Left kidney (tissue), 2 donors: ENCODE measurements around the gene SEMA5A. TPM values are rescaled to one million over a fixed set of nuclear protein-coding genes. Genes with fewer than 3 reads are reported as not detected.

Experiments used
- DNase-seq: peaks from one replicate; pipeline ENCODE4 v3.0.0-alpha.2; 2013
- polyA plus RNA-seq: library from polyadenylated mRNA; unstranded; fragments of 120-200 nt; gene quantifications from one replicate; pipeline ENCODE4 v1.2.1, GENCODE V29; 2013; ENCODE audit not compliant: insufficient read length

The SEMA5A gene
- polyA plus RNA-seq, 1 donor = 46.3 TPM

DNA sequence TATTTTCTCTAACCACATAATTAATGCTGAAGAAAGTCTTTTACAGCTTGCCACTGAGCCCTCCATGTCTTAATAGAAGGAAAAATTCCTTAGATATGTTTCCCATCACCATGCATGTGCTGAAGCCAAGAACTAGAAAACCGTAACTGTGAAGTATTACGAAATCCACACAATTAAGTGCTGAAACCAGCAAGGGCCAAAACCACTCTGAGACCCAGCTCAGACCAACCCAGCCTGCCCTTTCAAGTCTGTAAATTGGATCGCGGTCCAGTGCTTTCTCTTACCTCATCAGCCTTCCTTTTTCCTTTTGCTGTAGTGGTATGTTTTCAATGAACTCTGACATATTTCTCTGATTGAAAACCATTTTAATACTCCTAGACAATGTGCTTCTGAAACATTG is 26.3 kb downstream of the SEMA5A start:
- DNase-seq = no peak

- DNase-seq = no peak
Measured at GRCh38 chr5:9516591-9516990, 29.3 kb downstream of the SEMA5A start.

- DNase-seq = no peak
Measured at GRCh38 chr5:9515436-9515835, 30.4 kb downstream of the SEMA5A start.

GRCh38 chr5:9514968-9515367 is 30.9 kb downstream of the SEMA5A start:
- no peak for DNase-seq

GRCh38 chr5:9513827-9514226 is 32.0 kb downstream of the SEMA5A start:
- DNase-seq = no peak

DNA sequence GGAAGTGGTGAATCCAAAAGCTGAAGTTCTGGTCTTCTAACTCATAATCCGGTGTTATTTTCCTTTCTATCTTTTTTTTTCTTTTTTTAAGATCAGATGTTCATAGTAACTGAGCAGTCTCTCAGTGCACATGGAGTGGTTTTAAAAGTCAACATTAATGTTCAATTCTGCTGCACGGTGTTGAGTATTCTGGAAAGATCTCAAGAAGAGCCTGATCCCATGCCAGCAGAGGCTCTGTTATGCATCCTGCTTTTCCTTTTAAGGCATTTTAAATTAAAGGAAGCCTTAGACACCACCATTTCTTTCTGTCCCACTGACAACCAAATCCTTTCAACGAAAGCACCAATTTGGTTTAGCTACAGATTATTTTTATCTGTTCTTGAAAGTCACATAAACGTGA is 33.4 kb downstream of the SEMA5A start:
- DNase-seq = no peak

DNA sequence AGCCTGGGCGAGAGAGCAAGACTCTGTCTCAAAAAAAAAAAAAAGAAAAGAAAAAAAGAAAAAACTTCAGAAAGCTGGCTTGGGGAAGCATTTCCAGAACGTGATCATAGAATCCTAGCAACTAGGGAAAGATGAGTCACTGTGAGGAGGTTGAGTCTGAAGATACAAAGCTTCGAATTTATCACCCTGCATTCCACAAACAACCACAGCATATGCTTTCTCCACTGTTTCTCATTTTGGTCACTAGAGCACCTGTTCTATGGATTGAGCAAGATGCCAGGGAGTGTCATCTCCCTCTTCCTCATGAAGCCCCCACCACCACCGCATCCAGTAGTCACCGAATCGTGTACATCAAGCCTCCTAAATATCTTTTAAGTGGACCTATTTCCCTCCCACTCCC is 37.9 kb downstream of the SEMA5A start:
- no peak for DNase-seq

- no peak for DNase-seq
Measured at GRCh38 chr5:9505225-9505624, 40.6 kb downstream of the SEMA5A start.

DNA sequence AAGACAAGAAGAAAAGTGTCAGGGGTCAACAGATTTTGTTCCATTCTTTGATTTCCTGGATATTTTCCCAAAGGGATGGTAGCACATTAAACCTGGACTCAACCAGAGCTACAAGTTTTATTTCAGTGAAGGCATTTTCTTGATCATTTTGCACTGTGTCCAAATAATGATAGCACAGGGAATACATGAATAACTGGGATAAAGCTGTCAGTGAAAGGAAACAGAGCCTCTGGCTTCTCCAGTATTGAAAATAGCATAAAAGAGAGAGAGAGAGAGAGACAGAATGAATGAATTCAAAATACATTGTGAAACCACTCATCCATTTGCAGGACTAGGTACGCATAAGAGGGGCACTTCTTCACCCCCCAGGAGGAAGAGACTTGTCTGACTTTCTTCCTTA is 43.0 kb downstream of the SEMA5A start:
- DNase-seq = no peak

GRCh38 chr5:9502050-9502834 is 43.6 kb downstream of the SEMA5A start:
- no peak for DNase-seq

DNA sequence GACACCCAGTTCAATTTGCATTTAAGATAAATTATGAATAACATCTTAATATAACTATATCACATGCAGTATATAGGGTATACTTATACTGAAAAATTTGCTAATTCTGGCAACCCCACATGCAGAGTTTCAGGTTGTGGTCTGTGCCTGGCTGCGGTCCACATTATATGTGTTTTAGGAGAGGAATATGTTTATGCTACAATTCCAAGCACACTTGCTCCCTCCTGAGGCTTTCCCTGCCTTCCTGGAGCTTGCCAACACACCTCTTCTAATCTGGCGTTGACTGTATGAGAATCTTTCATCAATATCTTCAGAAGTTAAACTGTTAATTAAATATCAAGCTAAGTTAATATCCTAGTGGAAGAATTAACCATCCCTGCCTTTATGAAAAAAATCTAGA is 45.2 kb downstream of the SEMA5A start:
- DNase-seq = no peak

DNA sequence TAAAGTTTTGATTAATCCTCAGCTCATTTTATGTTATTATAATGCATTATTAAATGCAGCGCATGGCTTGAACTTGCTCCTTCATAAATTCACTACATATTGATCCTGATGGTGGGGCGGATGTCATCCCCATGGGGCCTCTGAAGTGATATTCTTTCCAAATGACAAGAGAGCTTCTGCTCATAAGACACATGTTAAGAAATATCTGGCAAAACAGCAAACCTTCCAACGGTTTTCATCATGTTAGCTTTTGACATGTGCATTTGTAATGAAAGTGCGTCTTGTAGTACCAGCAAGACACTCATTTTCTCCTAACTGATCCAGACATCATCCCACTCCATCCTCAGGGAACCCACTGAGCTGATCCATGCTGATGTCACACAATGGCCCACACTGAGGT is 45.7 kb downstream of the SEMA5A start:
- no peak for DNase-seq

DNA sequence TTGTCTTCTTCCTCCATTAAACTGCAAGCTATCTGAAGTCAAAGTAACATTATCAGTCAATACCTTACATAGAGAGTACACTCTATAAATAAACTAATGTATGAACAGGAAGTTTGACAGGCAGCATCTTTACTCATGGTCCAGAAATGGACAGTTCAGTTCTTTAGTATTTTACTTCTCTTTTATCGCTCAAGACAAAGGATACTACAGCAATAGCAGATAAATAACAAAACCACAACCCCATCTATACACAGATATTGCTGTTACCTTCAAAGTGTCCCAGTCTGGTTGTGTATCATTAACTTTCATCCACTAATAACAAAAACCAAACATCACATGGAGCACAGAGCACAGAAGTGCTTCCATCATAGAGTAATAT is 46.4 kb downstream of the SEMA5A start:
- no peak for DNase-seq

- no peak for DNase-seq
Measured at GRCh38 chr5:9498541-9499497, 47.1 kb downstream of the SEMA5A start.

- no peak for DNase-seq
Measured at GRCh38 chr5:9497347-9497746, 48.5 kb downstream of the SEMA5A start.

DNA sequence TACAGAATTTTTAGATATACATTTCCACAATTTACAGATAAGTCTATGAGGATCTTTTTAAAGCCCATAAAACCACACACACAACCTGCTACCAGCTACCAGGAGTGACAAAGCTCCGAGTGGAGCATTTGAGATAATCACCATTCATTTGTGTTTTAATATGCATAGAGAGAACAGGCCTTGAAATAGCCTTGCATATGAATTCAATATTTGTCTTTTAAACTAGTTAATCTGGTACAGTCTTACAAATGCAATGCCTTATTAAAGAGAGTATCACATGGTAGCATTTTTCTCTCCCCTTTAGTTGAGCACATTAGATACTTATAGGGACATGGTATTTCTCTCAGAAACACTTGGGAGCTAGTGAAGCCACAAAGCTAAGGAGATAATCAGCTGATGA is 49.1 kb downstream of the SEMA5A start:
- no peak for DNase-seq

DNA sequence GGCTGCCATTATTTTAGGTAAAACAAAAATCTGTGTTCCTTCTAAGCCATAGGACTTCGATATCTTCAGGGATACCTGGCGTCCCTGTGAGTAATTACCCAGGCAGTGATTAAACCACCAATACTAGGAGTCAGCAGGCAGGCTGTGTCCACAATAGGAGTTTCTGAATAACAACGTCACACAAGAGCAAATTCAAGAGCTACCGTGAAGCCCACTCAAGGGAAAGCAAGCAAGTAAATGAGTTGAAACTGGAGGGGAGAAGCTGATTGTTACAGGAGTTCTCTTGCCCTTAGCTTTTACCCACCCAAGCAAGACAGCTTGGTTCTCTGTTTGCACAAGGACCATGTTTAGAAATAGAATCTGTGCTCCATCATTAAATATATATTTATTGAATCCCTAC is 50.8 kb downstream of the SEMA5A start:
- no peak for DNase-seq

GRCh38 chr5:9494301-9494700 is 51.6 kb downstream of the SEMA5A start:
- DNase-seq = no peak

GRCh38 chr5:9490494-9491097 is 55.3 kb downstream of the SEMA5A start:
- no peak for DNase-seq

DNA sequence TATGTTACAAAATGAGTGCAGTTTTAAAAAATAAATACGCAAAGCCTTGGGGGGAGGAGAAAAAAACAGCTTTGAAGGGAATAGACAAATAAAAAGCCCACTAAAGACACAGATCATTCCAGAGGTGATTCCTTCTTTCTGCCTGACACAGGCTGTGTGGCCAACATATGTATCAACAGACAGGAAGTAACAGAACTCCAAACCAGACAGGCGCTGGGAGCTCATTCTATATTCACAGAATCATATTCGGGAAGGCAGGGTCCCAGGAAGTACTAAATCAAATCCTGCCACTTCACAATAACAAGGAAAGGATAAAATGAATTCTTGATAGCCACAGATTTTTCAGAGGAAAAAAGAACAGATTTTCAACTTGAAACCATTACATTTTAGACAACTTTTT is 62.1 kb downstream of the SEMA5A start:
- DNase-seq = no peak

DNA sequence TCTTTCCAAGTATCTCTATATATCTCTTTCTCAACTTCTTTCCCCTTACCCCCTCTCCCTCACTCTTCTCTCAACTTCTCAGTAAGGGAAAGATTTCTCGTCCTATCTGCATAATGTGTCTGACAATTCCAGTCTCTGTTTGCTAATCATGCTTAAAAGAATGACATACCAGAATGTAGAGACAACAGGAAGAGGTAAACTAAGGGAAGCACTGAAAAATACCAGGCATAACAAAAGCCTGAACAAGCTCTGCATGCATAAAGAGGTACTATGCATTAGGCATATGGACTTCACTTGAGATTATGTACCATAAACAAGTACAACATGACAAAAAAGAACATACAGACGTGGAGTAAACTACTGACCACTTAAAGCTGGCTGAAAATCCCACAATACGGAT is 62.6 kb downstream of the SEMA5A start:
- no peak for DNase-seq

DNA sequence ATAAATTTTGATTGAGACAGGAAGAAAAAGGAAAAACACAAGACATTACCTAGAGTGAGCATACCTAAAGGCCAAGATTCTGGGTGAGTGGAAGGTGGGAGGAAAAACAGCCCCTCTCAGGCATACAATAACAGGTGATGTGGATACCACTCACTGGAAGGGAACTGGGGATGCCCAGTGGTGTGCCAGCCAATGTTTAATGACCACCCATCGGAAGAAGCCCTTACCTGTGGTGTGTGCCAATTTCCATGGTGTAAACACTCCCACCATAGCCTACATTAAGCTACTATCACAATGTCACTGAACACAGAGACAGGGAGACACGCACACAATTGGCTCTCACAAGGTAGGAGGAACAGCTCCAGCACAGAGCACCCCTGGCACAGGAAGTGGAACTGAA is 63.5 kb downstream of the SEMA5A start:
- DNase-seq = no peak

DNA sequence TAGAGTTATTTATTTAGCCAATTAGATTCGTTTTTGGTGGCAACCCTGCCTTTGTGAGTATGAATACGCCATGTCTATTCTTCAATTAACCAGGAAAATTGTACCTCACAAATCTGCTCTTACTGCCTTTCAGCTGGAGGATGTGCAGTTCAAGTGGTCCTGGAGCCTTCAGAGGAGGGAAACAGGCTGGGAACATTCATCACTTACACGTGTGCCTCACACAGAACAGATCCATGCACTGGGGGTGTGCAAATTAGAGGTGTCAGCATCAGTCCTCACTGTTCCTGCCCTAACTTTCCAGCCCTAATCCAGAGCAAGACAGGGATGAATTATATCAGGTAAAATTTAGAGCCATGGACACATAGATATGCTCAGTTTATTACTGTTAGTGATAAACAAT is 65.4 kb downstream of the SEMA5A start:
- no peak for DNase-seq
